A549 (cell line): ENCODE measurements around the gene FER1L5. TPM values are rescaled to one million over a fixed set of nuclear protein-coding genes. Genes with fewer than 3 reads are reported as not detected.
A peak's percentile ranks its signal among the peaks of the same experiment; 100 is the strongest.

Source experiments
- ATAC-seq, 2 experiments: fragments of 200-7000 bp in 1 of 2; fragments of >200 bp in 1 of 2; cut with Nextera tagmentation in 1 of 2; cut with Tn5 transposase in 1 of 2; 3 replicates each; pipeline versions ENCODE4 v1.8.0 to v1.9.1; 2018 to 2020; ENCODE audit warnings: mild to moderate bottlenecking in 1 of 2, moderate library complexity in 1 of 2
- CTCF ChIA-PET: fragments of 300-600 bp; sonication (Branson Sonifier 250); formaldehyde crosslinking; extraction: SDS; loops from one replicate; lab custom pipeline; 2021; ENCODE audit warnings: antibody characterized with exemption, inconsistent platforms; lab: Yijun Ruan, JAX
- POLR2A ChIA-PET: fragments of 350-600 bp; formaldehyde crosslinking; extraction: SDS; loops from one replicate; lab custom pipeline; 2021; ENCODE audit warnings: antibody characterized with exemption, inconsistent platforms; lab: Yijun Ruan, JAX
- DNase-seq, 2 experiments: peaks; one replicate each; pipeline versions ENCODE4 v3.0.0 to v3.0.0-alpha.2; 2011 to 2016; ENCODE audit warnings: low read depth in 1 of 2, low spot score in 1 of 2
- FAIRE-seq: peaks from 2 replicates; lab custom pipeline; 2011; peaks lifted over from hg19 to GRCh38; lab: Jason Lieb, UNC
- H3K27ac ChIP-seq, 2 experiments: fragments of >200 bp; sonication (Bioruptor Twin); formaldehyde crosslinking; 3 replicates each; pipeline ENCODE4 v1.5.1; 2016 to 2017
- H3K4me1 ChIP-seq: fragments of >200 bp; sonication (Bioruptor Twin); formaldehyde crosslinking; 3 replicates; pipeline ENCODE4 v1.6.1; 2016
- H3K4me2 ChIP-seq: fragments of >200 bp; sonication (Bioruptor Twin); formaldehyde crosslinking; 3 replicates; pipeline ENCODE4 v1.6.1; 2016
- H3K4me3 ChIP-seq: fragments of >200 bp; sonication (Bioruptor Twin); formaldehyde crosslinking; 3 replicates; pipeline ENCODE4 v1.5.1; 2016
- H3K9me3 ChIP-seq: fragments of >200 bp; sonication (Bioruptor Twin); formaldehyde crosslinking; 3 replicates; pipeline ENCODE4 v1.6.1; 2016
- CBX8 ChIP-seq: fragments of 200-600 bp; sonication (generic); IDR thresholded peaks from 2 replicates; pipeline ENCODE4 v1.6.1; 2016
- CEBPB ChIP-seq, 2 experiments: fragments of >200 bp in 1 of 2; sonication (Bioruptor Twin) in 1 of 2; formaldehyde crosslinking in 1 of 2; IDR thresholded peaks; 2 replicates each; pipeline ENCODE4 v1.6.1; 2012 to 2016
- CTCF ChIP-seq: fragments of >200 bp; sonication (Bioruptor Twin); formaldehyde crosslinking; IDR thresholded peaks from 3 replicates; pipeline ENCODE4 v1.5.1; 2016
- E2F6 ChIP-seq: IDR thresholded peaks from 2 replicates; pipeline ENCODE4 v1.6.1; 2012; ENCODE audit warnings: low read depth, borderline replicate concordance
- EHF ChIP-seq: fragments of 250-450 bp; sonication (Bioruptor Pico); IDR thresholded peaks from 2 replicates; pipeline ENCODE4 v1.5.0; 2020; ENCODE audit warnings: mild to moderate bottlenecking
- FOSL2 ChIP-seq, 2 experiments: fragments of 450-650 bp in 1 of 2; fragments of >200 bp in 1 of 2; sonication (Bioruptor Twin) in 1 of 2; formaldehyde crosslinking; IDR thresholded peaks; 2 replicates each; pipeline versions ENCODE4 v1.5.0 to v1.6.1; 2016 to 2020; ENCODE audit warnings: mild to moderate bottlenecking in 1 of 2, moderate library complexity in 1 of 2
- FOXS1 ChIP-seq: fragments of 250-450 bp; sonication (Bioruptor Pico); IDR thresholded peaks from 2 replicates; pipeline ENCODE4 v1.5.0; 2020; ENCODE audit warnings: mild to moderate bottlenecking, moderate library complexity
- HEYL ChIP-seq: fragments of 250-450 bp; sonication (Bioruptor Pico); IDR thresholded peaks from 2 replicates; pipeline ENCODE4 v1.8.0; 2021; ENCODE audit warnings: mild to moderate bottlenecking, moderate library complexity
- HOXB13 ChIP-seq: fragments of 250-450 bp; sonication (Bioruptor Pico); IDR thresholded peaks from 2 replicates; pipeline ENCODE4 v1.5.0; 2020; ENCODE audit warnings: low read depth, mild to moderate bottlenecking, moderate library complexity
- JUN ChIP-seq, 2 experiments: fragments of >200 bp; sonication (Bioruptor Twin); formaldehyde crosslinking; IDR thresholded peaks; 2 replicates in 1 of 2; 3 replicates in 1 of 2; pipeline ENCODE4 v1.6.1; 2016 to 2017
- MAFK ChIP-seq: fragments of 450-650 bp; IDR thresholded peaks from 2 replicates; pipeline ENCODE4 v1.6.1; 2014; ENCODE audit not compliant: partially characterized antibody
- MAX ChIP-seq: IDR thresholded peaks from 2 replicates; pipeline ENCODE4 v1.6.1; 2012
- NFE2L2 ChIP-seq: fragments of 150-350 bp; conservative IDR thresholded peaks from 2 replicates; pipeline ENCODE4 v1.6.1; 2014; ENCODE audit warnings: low read length
- NPAS2 ChIP-seq: fragments of 250-450 bp; sonication (Bioruptor Pico); IDR thresholded peaks from 2 replicates; pipeline ENCODE4 v1.8.0; 2022; ENCODE audit warnings: mild to moderate bottlenecking, moderate library complexity, borderline replicate concordance
- NR3C1 ChIP-seq: fragments of >200 bp; sonication (Bioruptor Twin); formaldehyde crosslinking; IDR thresholded peaks from 3 replicates; pipeline ENCODE4 v1.6.1; 2017
- PBX3 ChIP-seq: IDR thresholded peaks from 2 replicates; pipeline ENCODE4 v1.6.1; 2012
- RAD21 ChIP-seq, 2 experiments: fragments of >200 bp in 1 of 2; sonication (Bioruptor Twin) in 1 of 2; formaldehyde crosslinking in 1 of 2; IDR thresholded peaks in 1 of 2; conservative IDR thresholded peaks in 1 of 2; 2 replicates in 1 of 2; 3 replicates in 1 of 2; pipeline ENCODE4 v1.6.1; 2012 to 2018; ENCODE audit warnings: inconsistent platforms in 1 of 2
- TFCP2L1 ChIP-seq: fragments of 250-450 bp; sonication (Bioruptor Pico); IDR thresholded peaks from 2 replicates; pipeline ENCODE4 v1.5.0; 2021; ENCODE audit warnings: mild to moderate bottlenecking
- ZC3H11A ChIP-seq: fragments of 450-650 bp; IDR thresholded peaks from 2 replicates; pipeline ENCODE4 v1.6.1; 2014; ENCODE audit warnings: antibody characterized with exemption, mild to moderate bottlenecking
- ZFP36 ChIP-seq: fragments of 450-650 bp; IDR thresholded peaks from 2 replicates; pipeline ENCODE4 v1.6.1; 2014; ENCODE audit warnings: borderline replicate concordance; ENCODE audit not compliant: partially characterized antibody
- WGBS: methylation state at CpG from one replicate; pipeline ENCODE4 v1.1.6; 2017; ENCODE audit errors: missing lambda C conversion rate; 5-methylcytosine and 5-hydroxymethylcytosine counted together
- polyA plus RNA-seq, 4 experiments: library from polyadenylated mRNA; depleted of rRNA in 3 of 4; stranded (reverse); fragments of >200 nt; fragmentation: RNase III in 1 of 4; extraction: RNeasy Plus Mini Kit Qiagen cat#74134 plus additional on column Dnase treatment in 1 of 4; gene quantifications; 2 replicates in 3 of 4; 3 replicates in 1 of 4; pipeline ENCODE4 v1.2.3, GENCODE V29; 2011 to 2017

FER1L5 gene
- polyA plus RNA-seq, 2 of the 4 experiments (the other 2 are of a cell fraction) = 0.01 TPM; not detected in 1

- peak; percentile 76 to 85 for DNase-seq
- peak overlapping the region; percentile 56 for H3K4me2 ChIP-seq
- ChIA-PET POLR2A (interaction anchor here (0.9 to 1.1 kb wide), 2 partner anchors 30 to 56 kb away, joined by 3 to 4 read pairs; no protein-coding TSS in a partner anchor), CTCF (interaction anchor here (0.5 to 2.2 kb wide), 9 partner anchors 9 to 149 kb away, joined by 3 to 8 read pairs (median 4); no protein-coding TSS in a partner anchor)
- H3K4me3 ChIP-seq = no peak overlapping the region
- WGBS = 64% methylated on average over 13 of the region's 13 CpGs
- H3K4me1 ChIP-seq = peaks cover 28% of the 10 kb centered on the region
- TF ChIP-seq NFE2L2 = peak; percentile 40; the same call in 1 of the 2 replicates
- no peak for TF ChIP-seq FOSL2 (IDR thresholded peaks at IDR 0.05)
- peak; percentile 59; the same call in 1 of the 2 replicates for TF ChIP-seq FOSL2 (CRISPR knock-in tag; IDR thresholded peaks at IDR 0.05)
- TF ChIP-seq MAFK = peak; percentile 89
- peak; percentile 39; the same call in 1 of the 2 replicates for TF ChIP-seq MAX
- TF ChIP-seq TFCP2L1 = no peak
- TF ChIP-seq NR3C1 = no peak
- TF ChIP-seq CBX8 = no peak
- peak in 1 of 2 experiments; percentile 22; a peak in 1 of 5 replicates for TF ChIP-seq JUN (IDR thresholded peaks at IDR 0.05)
- no peak for TF ChIP-seq PBX3
- peak; percentile 13; the same call in 1 of the 2 replicates for TF ChIP-seq HOXB13
- no peak for TF ChIP-seq ZFP36
- TF ChIP-seq RAD21 (conservative IDR thresholded peaks at IDR 0.05 in 1 of 2, IDR thresholded peaks at IDR 0.05 in 1 of 2) = 0 out of 5 replicates have a peak, but pooled peaks of 1 of the 2 experiments have one; percentile 2
- ATAC-seq = peak; percentile 72 to 87
- no peak for FAIRE-seq
- H3K27ac ChIP-seq = peak overlapping the region; percentile 80 to 90
- no peaks in the 10 kb centered on the region for H3K9me3 ChIP-seq
These were observed 33.8 kb upstream of the FER1L5 start for GRCh38 chr2:96608469-96609455.

- Histone ChIP-seq H3K9me3 (no peaks in the 10 kb centered on the region), H3K4me3 (no peak overlapping the region), H3K27ac (no peak overlapping the region), H3K4me1 (peaks cover 4% of the 10 kb centered on the region; the same call in 1 of the 3 replicates), H3K4me2 (no peak overlapping the region)
- CTCF ChIA-PET = interaction anchor here (0.9 kb wide), 1 partner anchor 66 kb away, joined by 3 read pairs; no protein-coding TSS in a partner anchor
- WGBS = 94% methylated on average over 1 of the region's 1 CpG
- TF ChIP-seq FOXS1 (CRISPR knock-in tag) = no peak
- no peak for TF ChIP-seq HEYL
- TF ChIP-seq EHF = no peak
- TF ChIP-seq E2F6 = no peak
- no peak for TF ChIP-seq NPAS2 (CRISPR knock-in tag)
- TF ChIP-seq JUN (IDR thresholded peaks at IDR 0.05) = no peak
- TF ChIP-seq CTCF = no peak
- no peak for TF ChIP-seq FOSL2 (IDR thresholded peaks at IDR 0.05)
- TF ChIP-seq FOSL2 (CRISPR knock-in tag; IDR thresholded peaks at IDR 0.05) = no peak
- no peak for TF ChIP-seq ZC3H11A
- TF ChIP-seq CEBPB (IDR thresholded peaks at IDR 0.05) = no peak
- FAIRE-seq (no peak), ATAC-seq (no peak), DNase-seq (no peak)
- POLR2A ChIA-PET = no interaction called here
These were observed 26.4 kb upstream of the FER1L5 start for GRCh38 chr2:96616128-96616527.
